Activated CD4-positive, CD25-positive, alpha-beta regulatory T cell treated with anti-CD3 and anti-CD28 coated beads, Interleukin-2, amount 50 U/mL, for 24 hours (primary cell): ENCODE results near the gene ZNF784.

Experiments used
- ATAC-seq, 2 donors: fragments of 150-1000 bp; cut with Tn5 transposase; one replicate each; pipeline ENCODE4 v1.10.0; 2021; ENCODE audit warnings: mild to moderate bottlenecking in 1 of 2, moderate library complexity in 1 of 2

The ZNF784 gene

DNA sequence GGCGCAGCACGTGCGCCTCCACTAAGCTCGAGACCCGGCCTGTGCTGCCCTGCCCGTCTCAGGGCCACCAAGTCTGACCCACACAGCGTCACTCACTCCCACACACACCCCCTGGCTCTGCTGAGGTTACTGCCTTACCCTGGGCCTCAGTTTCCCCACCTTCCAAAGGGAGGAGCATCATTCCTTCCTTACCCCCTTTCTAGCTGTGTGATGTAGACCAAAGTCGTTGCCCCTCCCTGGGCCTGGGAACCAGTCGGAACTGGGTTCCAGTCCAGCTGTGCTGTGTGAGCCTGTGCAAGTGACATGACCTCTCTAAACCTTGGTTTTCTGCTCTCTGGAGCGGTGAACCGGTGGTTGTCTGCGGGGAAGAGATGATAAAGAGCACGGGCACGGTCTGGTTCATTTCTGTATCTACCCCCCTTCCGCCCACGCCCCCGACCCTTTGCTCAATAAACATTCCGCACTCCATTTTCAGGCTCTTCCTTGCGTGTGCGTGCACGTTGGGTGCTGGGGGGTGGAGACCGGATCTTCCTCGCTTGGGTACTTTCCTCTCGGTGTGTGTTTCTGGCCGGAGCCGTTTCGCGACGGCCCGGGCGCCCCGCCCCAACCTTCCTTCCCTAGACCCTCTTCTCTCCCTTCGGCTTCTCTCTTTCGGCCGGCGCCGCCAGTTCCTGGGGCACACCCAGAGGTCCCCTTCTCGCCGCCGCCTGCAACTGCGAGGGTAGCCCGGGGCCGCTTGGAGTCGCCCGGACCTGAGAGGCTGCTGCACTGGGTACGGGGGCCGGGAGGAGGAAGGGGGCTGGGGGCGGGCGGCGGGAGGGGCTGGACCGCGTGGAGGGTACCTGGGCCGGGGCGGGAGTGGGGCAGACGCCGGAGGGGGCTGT, 18.9 kb upstream of the ZNF784 start, which contains the start of gene ZNF581:
TSS of gene ZNF581 (plus strand) at position 647 of the 884 bp plus-strand sequence. CDS start 923 bp downstream, outside the sequence.
- peak; percentile 58 to 69 for ATAC-seq

DNA sequence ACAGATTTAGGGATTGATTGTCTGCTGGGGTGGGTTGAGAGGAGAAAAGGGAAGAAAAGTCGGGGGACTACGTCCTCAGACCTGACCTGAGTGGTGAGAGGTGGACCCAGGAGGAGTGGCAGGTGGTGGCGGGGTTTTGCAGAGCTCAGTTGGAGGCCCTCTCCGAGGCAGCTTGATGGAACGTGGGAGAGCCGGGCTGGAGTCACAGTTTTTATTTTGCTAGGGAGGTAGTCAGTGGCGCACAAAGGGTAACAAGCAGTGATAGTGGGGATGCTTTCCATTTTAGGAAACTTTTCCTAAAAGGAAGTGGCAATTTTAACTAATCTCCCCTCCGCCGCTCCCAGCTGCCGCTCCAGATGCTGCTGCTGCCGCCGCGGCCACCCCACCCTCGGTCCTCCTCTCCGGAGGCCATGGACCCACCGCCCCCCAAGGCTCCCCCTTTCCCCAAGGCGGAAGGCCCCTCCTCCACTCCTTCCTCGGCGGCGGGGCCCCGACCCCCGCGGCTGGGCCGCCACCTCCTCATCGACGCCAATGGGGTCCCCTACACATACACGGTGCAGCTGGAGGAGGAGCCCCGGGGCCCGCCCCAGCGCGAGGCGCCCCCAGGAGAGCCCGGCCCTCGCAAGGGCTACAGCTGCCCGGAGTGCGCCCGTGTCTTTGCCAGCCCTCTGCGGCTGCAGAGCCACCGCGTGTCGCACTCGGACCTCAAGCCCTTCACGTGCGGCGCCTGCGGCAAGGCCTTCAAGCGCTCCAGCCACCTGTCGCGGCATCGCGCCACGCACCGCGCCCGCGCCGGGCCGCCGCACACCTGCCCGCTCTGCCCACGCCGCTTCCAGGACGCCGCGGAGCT, 18.0 kb upstream of the ZNF784 start:
- peak; percentile 5 to 9 for ATAC-seq

DNA sequence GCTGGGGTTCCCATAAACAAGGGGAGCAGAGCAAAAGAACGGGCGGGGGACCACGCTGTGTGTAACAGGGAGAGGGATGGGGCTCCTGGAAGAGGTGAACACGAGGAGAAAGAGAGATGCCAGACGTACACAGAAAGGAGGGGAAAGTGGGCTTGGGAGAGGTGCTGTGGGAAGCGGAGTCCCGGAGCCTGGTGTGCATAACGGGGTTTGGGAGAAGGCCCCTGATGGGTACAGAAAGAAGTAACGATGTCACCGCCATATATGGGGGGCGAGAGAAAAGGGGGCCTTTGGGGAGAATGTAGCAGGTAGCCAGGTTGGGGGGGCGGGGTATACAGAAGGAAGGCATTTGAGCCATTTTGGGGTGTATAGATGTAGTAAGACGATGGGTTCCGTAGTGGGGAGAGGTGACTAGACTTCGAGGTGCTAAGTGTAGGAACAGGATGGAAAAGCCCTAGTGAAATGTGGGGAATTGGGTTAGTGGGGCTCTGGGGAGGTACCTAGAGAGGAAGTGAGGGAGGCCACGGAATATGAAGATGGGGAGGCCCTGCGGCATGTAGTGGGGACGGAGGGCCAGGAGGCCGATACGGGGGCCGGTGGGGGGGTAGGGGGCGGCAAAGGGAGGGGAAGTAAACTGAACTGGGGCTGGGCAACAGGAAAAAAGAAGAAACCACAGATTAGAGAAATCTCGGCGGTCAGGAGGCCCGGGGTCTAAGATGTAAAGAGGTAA, 17.2 kb upstream of the ZNF784 start:
- ATAC-seq = no peak

DNA sequence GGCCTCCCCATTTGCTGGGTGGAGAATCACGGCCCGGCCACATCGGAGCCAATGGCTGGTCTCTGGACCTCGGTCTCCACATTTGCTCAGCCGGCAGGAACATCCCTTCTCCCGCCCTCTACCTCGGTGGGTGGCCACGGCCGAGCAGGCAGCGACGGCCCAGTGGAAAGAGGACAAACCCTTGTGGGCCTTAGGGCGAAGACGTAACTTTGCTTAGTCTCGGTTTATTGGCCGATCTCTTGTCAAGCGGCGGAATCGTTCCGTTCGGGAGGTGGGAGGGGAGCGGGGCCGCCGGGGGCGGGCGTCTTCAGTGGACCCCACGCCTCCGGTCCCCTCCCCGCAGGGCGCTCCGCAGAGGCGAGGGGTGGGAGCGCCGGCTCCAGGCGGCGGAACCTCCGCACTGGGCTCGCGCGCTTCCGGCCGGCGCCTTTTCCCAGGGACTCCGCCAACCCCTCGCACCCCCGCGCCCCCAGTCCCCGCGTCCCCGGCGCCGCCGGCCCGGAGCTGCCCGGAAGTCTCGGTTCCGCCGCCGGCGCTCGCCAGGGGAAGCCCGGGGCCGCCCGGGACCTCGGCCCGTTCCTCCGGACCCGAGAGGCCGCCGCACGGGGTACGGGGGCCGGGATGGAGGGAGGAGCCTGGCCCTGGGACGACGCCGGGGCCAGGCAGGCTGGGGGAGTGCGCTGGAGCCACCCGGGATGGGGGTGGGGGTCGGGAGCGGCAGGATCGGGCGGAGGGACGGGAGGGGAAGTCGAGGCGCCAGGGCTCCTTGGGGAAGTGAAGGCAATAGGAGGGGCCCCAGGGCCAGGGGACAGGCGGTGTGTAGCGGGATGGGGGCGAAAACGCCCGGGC, 16.4 kb upstream of the ZNF784 start, which contains the start of gene ZNF580:
TSS of gene ZNF580 (plus strand) at position 426 of the 849 bp plus-strand sequence. CDS start 1,507 bp downstream, outside the sequence.
- ATAC-seq = peak; percentile 30 to 31

DNA sequence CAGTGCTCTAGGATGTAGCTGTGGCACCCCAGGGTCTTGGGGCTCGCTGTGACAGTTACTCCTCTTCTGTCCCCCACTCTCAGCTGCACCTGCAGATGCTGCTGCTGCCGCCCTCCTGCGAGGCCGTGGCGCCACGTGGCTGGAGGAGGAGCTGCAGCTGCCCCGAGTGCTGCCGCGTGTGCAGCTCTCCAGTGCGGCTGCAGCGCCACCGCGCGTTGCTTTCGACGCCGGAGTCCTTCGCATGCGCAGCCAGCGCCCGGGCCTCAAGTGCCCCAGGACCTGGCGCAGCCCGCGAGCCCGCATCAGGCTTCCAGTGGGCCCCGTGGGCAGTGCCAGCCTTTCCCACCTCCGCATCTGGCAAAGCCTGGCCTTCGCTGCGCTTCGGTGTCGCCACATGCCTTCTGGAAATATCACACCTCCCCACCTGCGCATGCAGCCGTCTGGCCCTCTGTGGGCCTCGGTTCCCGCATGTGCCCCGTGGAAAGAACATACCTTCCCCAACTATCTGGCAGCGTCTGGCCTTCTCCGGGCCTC, 15.7 kb upstream of the ZNF784 start:
- ATAC-seq = peak; percentile 6 to 13

DNA sequence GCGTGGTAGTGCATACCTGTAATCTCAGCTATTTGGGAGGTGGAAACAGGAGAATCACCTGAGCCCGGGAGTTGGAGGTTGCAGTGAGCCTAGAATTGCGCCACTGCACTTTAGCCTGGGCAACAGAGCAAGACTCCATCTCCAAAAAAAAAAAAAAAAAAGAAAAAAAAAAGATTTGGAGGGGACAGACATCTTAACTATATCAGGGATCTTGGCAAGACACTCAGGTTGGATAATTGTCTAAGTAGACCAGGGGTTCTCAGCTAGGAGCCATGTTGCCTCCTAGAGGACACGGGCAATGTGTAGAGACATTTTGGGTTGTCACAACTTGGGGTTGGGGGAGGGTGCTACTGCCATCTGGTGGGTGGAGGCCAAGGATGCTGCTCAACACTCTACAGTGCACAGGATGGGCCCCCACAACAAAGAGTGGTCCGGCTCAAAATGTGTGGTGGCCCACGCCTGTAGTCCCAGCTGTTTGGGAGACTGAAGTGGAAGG, 14.5 kb upstream of the ZNF784 start:
- ATAC-seq = no peak

DNA sequence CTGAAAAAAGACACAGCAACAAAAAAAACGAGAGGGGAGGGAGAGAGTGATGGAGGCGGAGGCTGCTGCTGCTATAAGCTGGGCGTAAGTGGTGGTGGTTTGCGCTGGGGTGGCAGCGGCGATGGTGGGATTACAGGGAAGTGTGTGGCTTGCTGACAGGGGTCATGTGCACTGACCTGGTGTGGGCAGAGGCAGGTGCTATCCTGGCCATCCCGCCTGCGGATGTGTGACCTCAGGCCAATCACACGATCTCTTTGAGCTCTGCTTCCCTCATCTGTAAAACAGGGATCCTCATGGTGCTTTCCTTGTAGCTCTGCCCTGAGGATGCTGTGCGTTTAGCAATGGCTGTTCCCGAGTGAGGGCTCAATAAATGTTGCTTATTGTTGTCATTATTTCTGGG, 13.2 kb upstream of the ZNF784 start:
- ATAC-seq = no peak

DNA sequence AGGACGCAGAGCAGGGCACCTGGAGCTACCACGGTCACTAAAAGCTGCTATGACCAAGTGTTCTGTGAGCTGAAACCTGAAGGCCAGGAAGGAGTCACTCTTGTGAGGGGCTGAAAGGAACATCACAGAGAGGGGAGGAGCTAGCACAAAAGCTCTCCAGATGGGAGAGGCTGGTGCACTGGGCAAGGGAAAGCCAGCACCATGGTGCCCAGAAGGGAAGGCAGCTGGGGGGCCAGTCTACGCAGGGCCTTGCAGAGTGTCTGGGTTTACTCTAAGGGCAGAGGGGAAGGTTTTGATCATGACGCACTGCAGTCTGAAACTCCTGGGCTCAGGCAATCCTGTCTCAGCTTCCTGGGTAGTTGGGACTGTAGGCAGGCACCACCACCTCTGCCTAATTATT, 12.4 kb upstream of the ZNF784 start:
- no peak for ATAC-seq

DNA sequence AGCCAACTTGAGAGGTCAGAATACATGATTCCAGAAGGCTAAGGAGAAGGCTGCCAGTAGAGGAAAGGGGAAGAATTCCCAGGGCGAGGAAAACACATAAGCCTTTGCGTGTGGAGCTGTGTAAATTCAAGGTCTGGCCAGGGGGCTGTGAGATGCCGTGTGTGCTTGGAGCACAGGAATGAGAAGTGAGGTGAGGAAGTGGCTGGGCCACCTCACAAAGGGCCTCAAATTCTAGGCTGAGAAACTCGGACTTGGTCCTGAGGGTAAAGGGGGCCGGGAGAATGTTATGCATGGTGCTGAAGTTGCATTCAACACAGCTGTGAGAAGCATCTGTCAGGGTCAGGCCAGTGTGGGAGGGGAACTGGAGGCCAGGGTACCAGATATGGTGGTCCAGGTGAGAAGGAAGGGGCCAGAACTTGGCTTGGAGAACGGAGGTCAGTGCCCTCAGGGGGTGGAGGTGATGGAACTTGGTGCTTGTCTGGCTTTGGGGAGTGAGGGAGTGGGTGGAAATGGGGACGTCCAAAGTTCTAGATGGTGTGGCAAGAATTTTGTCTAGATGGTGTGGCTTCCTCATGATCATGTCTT, 11.6 kb upstream of the ZNF784 start:
- no peak for ATAC-seq

DNA sequence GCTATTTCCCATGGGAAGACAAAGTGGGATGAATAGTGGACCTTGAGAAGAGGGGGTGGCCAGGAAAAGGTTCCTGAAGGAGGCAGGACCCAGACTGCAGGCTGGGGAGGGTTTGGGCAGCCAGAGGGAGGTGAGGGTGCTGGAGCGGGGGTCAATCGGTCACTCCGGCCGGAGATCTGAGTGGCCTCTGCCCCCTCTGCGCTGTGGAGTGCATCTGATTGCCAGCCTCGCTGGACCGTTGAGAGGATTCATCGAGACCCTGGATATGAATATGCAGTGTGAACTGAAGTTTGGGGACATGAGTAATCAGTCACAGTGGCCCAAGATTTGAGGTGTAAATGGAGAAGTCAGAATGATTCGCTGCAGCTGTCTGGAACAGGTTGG, 11.0 kb upstream of the ZNF784 start:
- ATAC-seq = peak; percentile 22 to 37

DNA sequence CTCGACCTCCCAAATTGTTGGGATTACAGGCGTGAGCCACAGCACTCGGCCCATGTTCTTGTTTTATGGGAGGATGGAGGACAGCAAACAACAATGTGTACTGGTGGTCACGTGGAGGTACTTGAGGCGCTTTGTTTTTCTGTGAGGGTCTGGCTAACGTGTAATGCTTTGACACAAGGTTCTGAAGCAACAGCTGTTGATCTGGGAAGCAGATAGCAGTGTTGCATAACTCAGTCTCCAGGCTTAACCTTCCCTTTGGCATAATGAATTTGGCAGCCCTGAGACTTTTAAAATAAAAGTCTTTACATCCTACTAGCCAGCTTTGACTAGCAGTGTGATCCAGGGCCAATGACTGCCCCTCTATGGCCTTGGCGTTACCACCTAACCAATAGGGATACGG, 9.5 kb upstream of the ZNF784 start:
- no peak for ATAC-seq

DNA sequence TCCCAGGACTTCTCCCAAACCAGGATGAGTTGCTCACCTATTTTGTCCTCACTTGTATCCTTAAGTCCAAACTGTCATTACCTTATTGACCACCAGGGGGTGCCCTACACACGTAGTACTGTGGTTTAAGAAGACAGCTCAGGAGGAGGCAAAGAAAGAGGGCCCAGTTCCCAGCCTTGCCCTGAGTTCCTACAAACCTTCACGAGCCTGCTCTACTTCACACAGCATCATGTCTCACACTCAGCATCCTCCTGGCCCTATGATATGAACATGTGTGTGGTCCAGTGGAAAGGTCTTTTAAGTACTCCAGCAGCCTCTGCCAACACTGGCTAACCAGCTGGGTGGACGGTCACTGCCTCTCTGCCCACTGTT, 8.1 kb upstream of the ZNF784 start:
- ATAC-seq = peak; percentile 33 to 48

DNA sequence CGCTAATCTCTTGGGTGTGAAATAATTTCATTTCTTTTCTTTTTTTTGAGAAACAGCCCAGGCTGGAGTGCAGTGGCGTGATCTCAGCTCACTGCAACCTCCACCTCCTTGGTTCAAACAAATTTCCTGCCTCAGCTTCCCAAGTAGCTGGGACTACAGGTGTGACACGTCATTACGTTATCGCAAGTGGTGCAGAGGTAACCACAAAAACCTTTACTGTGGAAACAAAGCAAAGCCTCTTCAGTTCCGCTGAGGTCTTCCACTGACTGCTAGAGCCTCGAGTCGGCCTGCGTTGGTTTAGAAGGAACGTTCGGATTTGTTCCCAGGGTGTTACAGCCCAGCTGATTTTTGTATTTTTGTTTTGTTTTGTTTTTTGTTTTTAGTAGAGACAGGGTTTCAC, 2.0 kb upstream of the ZNF784 start:
- peak; percentile 33 to 64 for ATAC-seq

DNA sequence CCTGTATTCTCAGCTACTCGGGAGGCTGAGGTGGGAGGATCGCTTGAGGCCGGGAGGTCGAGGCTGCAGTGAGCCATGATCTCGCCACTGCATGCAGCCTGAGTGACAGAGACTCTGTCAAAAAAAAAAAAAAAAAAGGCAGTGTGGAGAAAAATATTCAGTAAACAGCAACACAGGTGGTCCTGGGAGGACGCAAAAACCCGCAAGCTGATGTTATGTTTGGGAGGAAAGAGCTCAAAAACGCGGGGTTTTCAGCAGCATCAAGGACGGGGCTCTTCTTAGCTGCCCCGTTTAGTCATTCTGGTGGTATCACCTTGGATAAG, 599 bp upstream of the ZNF784 start:
- no peak for ATAC-seq

DNA sequence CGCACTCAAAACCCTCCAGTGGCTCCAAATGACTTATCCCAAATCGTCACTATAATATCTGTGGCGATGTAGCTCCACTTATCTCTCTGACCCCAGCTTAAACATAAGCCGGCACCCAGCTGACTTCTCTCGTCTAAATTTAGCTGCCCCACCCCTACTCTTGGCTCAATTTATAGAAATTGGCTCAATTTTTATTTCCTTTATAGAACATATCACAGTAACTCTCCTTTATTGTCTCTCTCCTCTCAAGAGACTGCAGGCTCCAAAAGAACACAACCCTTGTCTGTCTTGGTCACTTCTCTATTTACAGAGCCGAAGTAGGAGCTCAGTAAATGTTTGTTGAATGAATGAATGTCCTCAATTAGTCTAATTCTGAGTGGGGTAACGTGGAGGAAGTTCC, 805 bp downstream of the ZNF784 start:
- ATAC-seq = no peak

DNA sequence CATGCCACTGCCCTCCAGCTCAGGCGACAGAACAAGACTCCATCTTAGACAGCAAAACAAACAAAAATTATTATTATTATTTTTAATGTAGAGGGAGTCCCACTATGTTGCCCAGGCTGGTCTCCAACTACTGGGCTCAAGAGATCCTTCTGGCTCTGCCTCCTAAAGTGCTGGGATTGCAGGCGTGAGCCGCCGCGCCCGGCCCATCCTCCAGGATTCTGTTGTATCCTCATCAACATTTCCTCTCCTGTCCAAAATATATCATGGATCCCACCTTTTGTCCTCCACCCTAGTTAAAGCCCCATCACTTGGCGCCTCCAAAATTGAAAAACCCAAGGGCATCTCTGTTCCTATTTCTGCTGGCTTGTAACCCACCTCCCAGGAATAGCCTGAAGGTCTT, 1.2 kb downstream of the ZNF784 start:
- no peak for ATAC-seq

DNA sequence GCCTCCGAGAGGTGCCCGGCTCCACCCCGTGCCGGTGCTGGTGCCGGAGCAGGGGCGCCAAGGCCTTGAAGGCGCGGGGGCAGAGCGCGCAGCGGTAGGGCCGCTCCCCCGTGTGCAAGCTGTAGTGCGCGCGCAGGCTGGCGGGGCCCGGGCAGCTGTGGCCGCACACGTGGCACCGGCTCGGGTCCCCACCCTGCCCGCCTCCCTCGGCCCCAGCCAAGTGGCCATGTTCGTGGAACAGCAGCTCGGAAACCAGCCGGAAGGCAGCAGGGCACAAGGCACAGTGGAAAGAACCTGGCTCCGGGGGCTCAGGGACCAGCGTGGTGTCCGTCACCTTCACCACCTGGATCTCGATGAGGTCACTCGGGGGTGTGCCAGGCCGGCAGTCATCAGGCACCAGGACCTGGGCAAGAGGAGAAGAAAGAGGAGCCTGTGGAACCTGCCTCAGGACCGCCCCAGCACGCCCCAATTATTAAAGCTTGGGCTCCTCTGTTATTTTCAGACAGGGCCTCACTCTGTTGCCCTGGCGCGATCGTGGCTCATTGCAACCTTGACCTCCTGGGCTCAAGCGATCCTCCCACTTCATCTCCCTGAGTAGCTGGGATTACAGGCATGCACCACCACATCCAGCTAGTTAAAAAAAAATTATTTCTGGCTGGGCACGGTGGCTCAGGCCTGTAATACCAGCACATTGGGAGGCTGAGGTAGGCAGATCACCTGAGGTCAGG, 2.0 kb downstream of the ZNF784 start:
- ATAC-seq = no peak

DNA sequence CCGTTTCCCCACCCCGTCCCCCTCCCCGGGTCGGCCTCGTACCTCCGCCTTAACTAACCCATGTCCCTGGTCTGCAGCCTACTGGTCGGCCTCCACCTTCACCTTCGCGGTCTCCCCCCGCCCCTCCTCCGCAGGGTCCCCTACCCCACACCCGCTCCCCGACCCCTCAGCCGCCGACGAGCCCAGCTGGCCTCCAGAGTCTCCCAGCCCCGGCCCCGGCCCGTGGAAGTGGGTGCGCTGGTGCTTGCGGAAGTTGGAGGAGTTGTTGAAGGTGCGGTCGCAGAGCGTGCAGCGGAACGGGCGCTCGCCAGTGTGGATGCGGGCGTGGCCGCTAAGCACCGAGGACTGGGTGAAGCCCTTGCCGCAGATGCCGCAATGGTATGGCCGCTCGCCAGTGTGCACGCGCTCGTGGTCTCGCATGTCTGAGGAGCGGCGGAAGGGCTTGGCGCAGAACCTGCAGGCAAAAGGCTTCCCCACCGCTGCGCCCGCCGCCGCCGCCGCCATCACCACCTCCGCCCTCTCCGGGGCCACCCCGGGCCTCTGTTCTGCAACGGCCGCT, 2.6 kb downstream of the ZNF784 start:
- no peak for ATAC-seq

DNA sequence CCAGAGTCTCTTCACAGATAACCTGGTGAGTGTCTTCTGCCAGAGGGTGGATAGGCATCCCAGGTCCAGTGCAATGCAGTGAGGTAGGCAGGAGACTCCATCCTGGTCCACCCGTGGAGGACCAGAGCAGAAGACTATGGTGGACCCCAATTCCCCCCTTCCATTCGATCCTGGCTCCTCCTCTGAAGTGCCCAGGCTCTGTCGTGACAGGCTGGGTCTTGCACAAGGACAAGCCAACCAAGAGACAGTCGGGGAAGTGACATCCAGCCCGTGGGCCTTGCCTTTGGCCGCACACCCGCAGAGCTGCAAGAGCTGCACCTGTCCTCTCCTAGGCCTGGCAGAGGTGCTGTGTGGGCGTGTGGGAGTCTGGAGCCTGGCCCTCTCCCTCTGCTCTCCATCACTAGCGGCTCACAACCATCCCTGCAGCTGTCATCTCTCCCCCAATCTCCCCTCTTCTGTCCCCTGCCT, 3.1 kb downstream of the ZNF784 start:
- ATAC-seq = no peak
